ENCODE results near the gene DLG3. TPM values are rescaled to one million over a fixed set of nuclear protein-coding genes. Genes with fewer than 3 reads are reported as not detected.

The DLG3 gene
- total and polyA plus RNA-seq, 2 of the 8 experiments (the other 6 are each of a cell fraction or from before 2014, with no cell fraction given) = 29.2 to 63.8 TPM

- peak; percentile 59 to 61 for DNase-seq (ENCODE audit: low read depth in 1 of 2, low spot score in 2 of 2)
- peak within 1 kb of the TSS; percentile 61 to 75 (median 64) for H3K4me3 ChIP-seq (ENCODE audit: extremely low read depth in 1 of 4, insufficient read depth in 2 of 4, low read depth in 3 of 4, low read length in 4 of 4)
- TF ChIP-seq CHD2 (IDR thresholded peaks at IDR 0.05; ENCODE audit: low read length) (no peak), MAX (IDR thresholded peaks at IDR 0.05) (peak; percentile 24; the same call in 1 of the 2 replicates), TEAD4 (IDR thresholded peaks at IDR 0.05; ENCODE audit: low read depth, low read length) (peak; percentile 54), EZH2 (IDR thresholded peaks at IDR 0.05; ENCODE audit: low read depth, low read length, severe bottlenecking) (no peak), SAP30 (IDR thresholded peaks at IDR 0.05; ENCODE audit: insufficient read depth, insufficient replicate concordance, low read length) (no peak), POU5F1 (IDR thresholded peaks at IDR 0.05; ENCODE audit: low read depth, low read length) (no peak), ATF3 (IDR thresholded peaks at IDR 0.05; ENCODE audit: insufficient read depth, low read depth, low read length) (no peak), POLR2AphosphoS5 (IDR thresholded peaks at IDR 0.05; ENCODE audit: low read depth, low read length) (no peak; the same call in 1 of the 2 replicates), FOSL1 (IDR thresholded peaks at IDR 0.05; ENCODE audit: insufficient read depth, low read depth, low read length) (no peak), GABPA (IDR thresholded peaks at IDR 0.05; ENCODE audit: borderline replicate concordance, insufficient read depth, low read length) (no peak), RXRA (IDR thresholded peaks at IDR 0.05; ENCODE audit: insufficient read depth, low read depth, low read length) (no peak)
These were observed 21.7 kb upstream of the DLG3 start, which contains the start of gene GDPD2 for GRCh38 chrX:70422851-70423341. Gene GDPD2, plus strand, starts transcription at chrX:70423314. Its CDS starts 1,671 bp downstream, at chrX:70424985.

More at GRCh38 chrX:70422851-70423341, 21.7 kb upstream of the DLG3 start, which contains the start of gene GDPD2:
- 0 out of 2 replicates have a peak within 1 kb of the TSS, but pooled peaks have one; percentile 68 for H2BK12ac ChIP-seq (ENCODE audit: low read depth, low read length)
- peak within 1 kb of the TSS; percentile 96 for H4K91ac ChIP-seq (replicated peaks; ENCODE audit: insufficient read length, low read length)
- H2BK120ac ChIP-seq (replicated peaks; ENCODE audit: low read depth, low read length) = peak within 1 kb of the TSS; percentile 90
- peak within 1 kb of the TSS; percentile 97 for H3K18ac ChIP-seq (ENCODE audit: extremely low read depth, low read length)
- H2AFZ ChIP-seq (ENCODE audit: low read length) = no peak within 1 kb of the TSS
- no peak within 1 kb of the TSS; the same call in 1 of the 2 replicates for H2AK5ac ChIP-seq (ENCODE audit: low read depth, low read length)
- H3K79me2 ChIP-seq (ENCODE audit: control insufficient read depth in 1 of 2, insufficient read depth in 2 of 2, low read length in 2 of 2) = no peaks in the 10 kb centered on the region
- H2BK20ac ChIP-seq (ENCODE audit: low read length) = peak within 1 kb of the TSS; percentile 72; the same call in 1 of the 2 replicates
- H3K27me3 ChIP-seq (replicated peaks in 1 of 4; ENCODE audit: control insufficient read depth in 3 of 4, extremely low read depth in 1 of 4, insufficient read depth in 3 of 4, low read length in 3 of 4) = no peaks in the 10 kb centered on the region
- H3K79me1 ChIP-seq (ENCODE audit: low read depth, low read length) = no peaks in the 10 kb centered on the region
- H4K8ac ChIP-seq (ENCODE audit: extremely low read depth, insufficient read depth, low read length) = peak within 1 kb of the TSS; percentile 77
- 8% methylated on average over 2 of the region's 11 CpGs; no CpG with 5 or more reads in 1 of the 2 experiments for WGBS, 2 experiments (ENCODE audit: extremely low coverage in 1 of 2, insufficient coverage in 1 of 2, insufficient read length in 1 of 2, insufficient replicate concordance in 2 of 2, low coverage in 1 of 2, low lambda C conversion rate in 2 of 2, missing lambda C conversion rate in 1 of 2)
- peak within 1 kb of the TSS; percentile 98 for H3K4ac ChIP-seq (replicated peaks; ENCODE audit: insufficient read length, low read depth, low read length)
- peak within 1 kb of the TSS; percentile 73; the same call in 1 of the 2 replicates for H3K27ac ChIP-seq (ENCODE audit: low read depth, low read length)
- H3K23ac ChIP-seq (ENCODE audit: insufficient read length) = no peak within 1 kb of the TSS
- peaks cover 5 to 44% (median 25%) of the 10 kb centered on the region in 4 experiments; a peak in 7 of 8 replicates for H3K36me3 ChIP-seq (ENCODE audit: control insufficient read depth in 2 of 4, insufficient read depth in 4 of 4, low read length in 3 of 4)
- no peaks in the 10 kb centered on the region for H3K9me3 ChIP-seq (ENCODE audit: insufficient read depth in 2 of 2, low read depth in 1 of 2, low read length in 1 of 2)
- H3K23me2 ChIP-seq (ENCODE audit: low read depth, low read length) = peaks cover 2% of the 10 kb centered on the region; the same call in 1 of the 2 replicates
- POLR2A ChIA-PET (ENCODE audit: partially characterized antibody) = interaction anchor here (0.5 to 4.8 kb wide), 12 partner anchors 8 to 725 kb away, joined by 3 to 52 read pairs (median 4); no protein-coding TSS in a partner anchor
- H3K4me1 ChIP-seq (replicated peaks in 1 of 4; ENCODE audit: control insufficient read depth in 3 of 4, insufficient read depth in 4 of 4, low read length in 3 of 4) = peaks cover 5 to 20% (median 18%) of the 10 kb centered on the region in 4 experiments
- no peaks in the 10 kb centered on the region for H4K20me1 ChIP-seq (replicated peaks in 1 of 2; ENCODE audit: control insufficient read depth in 1 of 2, insufficient read depth in 2 of 2, low read length in 2 of 2)
- no peak within 1 kb of the TSS for H2BK15ac ChIP-seq (ENCODE audit: low read length)
- peak within 1 kb of the TSS; percentile 75 for H4K5ac ChIP-seq (ENCODE audit: insufficient read length, low read depth, low read length)
- H3K56ac ChIP-seq (replicated peaks; ENCODE audit: insufficient read length, low read depth, low read length) = peak within 1 kb of the TSS; percentile 61
- CTCF ChIA-PET (ENCODE audit: partially characterized antibody) = interaction anchor here (0.6 to 3.0 kb wide), 13 partner anchors 9 to 243 kb away, joined by 3 to 43 read pairs (median 4); no protein-coding TSS in a partner anchor
- FAIRE-seq = peak; percentile 97
- peak within 1 kb of the TSS in 3 of 4 experiments; percentile 62 to 65 (median 65); a peak in 6 of 7 replicates for H3K9ac ChIP-seq (replicated peaks in 1 of 4; ENCODE audit: extremely low read depth in 1 of 4, low read depth in 3 of 4, low read length in 3 of 4)
- peak within 1 kb of the TSS; percentile 86; the same call in 1 of the 2 replicates for H2BK5ac ChIP-seq (ENCODE audit: low read depth, low read length)
- H3K14ac ChIP-seq (ENCODE audit: insufficient read length) = no peak within 1 kb of the TSS
- peak within 1 kb of the TSS; percentile 74 to 97 for H3K4me2 ChIP-seq (ENCODE audit: insufficient read depth in 1 of 2, low read depth in 2 of 2, low read length in 2 of 2)
